Vagina (tissue), 2 donors: Measurements from ENCODE around the gene KCNK3. TPM values are rescaled to one million over a fixed set of nuclear protein-coding genes. Genes with fewer than 3 reads are reported as not detected.

Experiments
- DNase-seq, 2 donors: peaks; one replicate each; pipeline ENCODE4 v3.0.0-alpha.2; 2017; ENCODE audit errors: extremely low spot score in 2 of 2
- H3K27ac ChIP-seq: fragments of 200-600 bp; sonication (generic); one replicate; pipeline ENCODE4 v1.5.1; 2019
- H3K27me3 ChIP-seq: fragments of 200-600 bp; sonication (generic); one replicate; pipeline ENCODE4 v1.5.1; 2019
- H3K36me3 ChIP-seq, 2 donors: fragments of 200-600 bp; sonication (generic); one replicate each; pipeline ENCODE4 v1.5.1; 2017 to 2019
- H3K4me1 ChIP-seq: fragments of 200-600 bp; sonication (generic); one replicate; pipeline ENCODE4 v1.5.1; 2019
- H3K4me3 ChIP-seq, 2 donors: fragments of 200-600 bp; sonication (generic); 1 replicate in 1 of 2; 2 replicates in 1 of 2; pipeline ENCODE4 v1.5.1; 2016 to 2019
- H3K9me3 ChIP-seq: fragments of 200-600 bp; sonication (generic); one replicate; pipeline ENCODE4 v1.5.1; 2019
- CTCF ChIP-seq, 3 experiments: fragments of 450-650 bp in 2 of 3; fragments of 200-600 bp in 1 of 3; sonication (generic) in 1 of 3; IDR thresholded peaks; one replicate each; pipeline ENCODE4 v1.5.1; 2017 to 2019; ENCODE audit warnings: antibody characterized with exemption in 3 of 3, mild to moderate bottlenecking in 2 of 3, moderate library complexity in 2 of 3
- POLR2A ChIP-seq, 2 donors: fragments of 450-650 bp; IDR thresholded peaks; one replicate each; pipeline ENCODE4 v1.6.1; 2017; ENCODE audit warnings: antibody characterized with exemption in 2 of 2, mild to moderate bottlenecking in 2 of 2, moderate library complexity in 2 of 2
- POLR2AphosphoS5 ChIP-seq, 2 donors: sonication (generic); formaldehyde crosslinking; IDR thresholded peaks; one replicate each; pipeline ENCODE4 v1.9.0; 2017; ENCODE audit warnings: antibody characterized with exemption in 2 of 2, mild to moderate bottlenecking in 2 of 2, low read depth in 1 of 2; ENCODE audit not compliant: insufficient read depth in 1 of 2
- intact Hi-C: fragments of 100-400 bp; cut with DNase I; formaldehyde crosslinking; loops from one replicate; pipeline ENCODE4 v1.15.1; 2023
- total RNA-seq: library from RNA; depleted of rRNA; stranded (reverse); fragments of >200 nt; gene quantifications from one replicate; pipeline ENCODE4 v1.2.3, GENCODE V29; 2016

The KCNK3 gene
- total RNA-seq, 1 donor from 2014 or later: 10.6 TPM

GRCh38 chr2:26770986-26771586, 78.6 kb downstream of the KCNK3 start:
- no peak for DNase-seq
- H3K9me3 ChIP-seq: no peaks in the 10 kb centered on the region
- no peak overlapping the region for H3K4me3 ChIP-seq
- H3K36me3 ChIP-seq: peaks cover 7 to 16% of the 10 kb centered on the region in 2 donors
- H3K27me3 ChIP-seq: no peaks in the 10 kb centered on the region
- peaks cover 80% of the 10 kb centered on the region for H3K4me1 ChIP-seq
- H3K27ac ChIP-seq: peak overlapping the region; percentile 87
- TF ChIP-seq POLR2AphosphoS5 (IDR thresholded peaks at IDR 0.05; ENCODE audit: insufficient read depth in 1 of 2, low read depth in 1 of 2) (no peak), CTCF (IDR thresholded peaks at IDR 0.05) (no peak), POLR2A (IDR thresholded peaks at IDR 0.05) (no peak)
- intact Hi-C loops: loop anchor here (5.0 kb wide), 1 partner anchor 1896 kb away; no protein-coding TSS in a partner anchor

- peak; percentile 89 to 99 for TF ChIP-seq POLR2AphosphoS5 (IDR thresholded peaks at IDR 0.05; ENCODE audit: insufficient read depth in 1 of 2, low read depth in 1 of 2)
- TF ChIP-seq POLR2A (IDR thresholded peaks at IDR 0.05): no peak
- TF ChIP-seq CTCF (IDR thresholded peaks at IDR 0.05): no peak
- no peaks in the 10 kb centered on the region for H3K9me3 ChIP-seq
- peaks cover 67% of the 10 kb centered on the region for H3K4me1 ChIP-seq
- H3K4me3 ChIP-seq: peak overlapping the region in 1 of 2 donors; percentile 3
- no peaks in the 10 kb centered on the region for H3K27me3 ChIP-seq
- intact Hi-C loops: loop anchor here (5.0 kb wide), 1 partner anchor 1895 kb away; no protein-coding TSS in a partner anchor
- peak overlapping the region; percentile 87 for H3K27ac ChIP-seq
- DNase-seq: peak in 1 of 2 donors; percentile 98
- H3K36me3 ChIP-seq: peaks cover 7 to 29% of the 10 kb centered on the region in 2 donors
Observed at GRCh38 chr2:26772064-26773001, 79.8 kb downstream of the KCNK3 start.

- no peaks in the 10 kb centered on the region for H3K27me3 ChIP-seq
- intact Hi-C loops: no loop called here
- DNase-seq: no peak
- H3K27ac ChIP-seq: no peak overlapping the region
- H3K36me3 ChIP-seq: peaks cover 7 to 68% of the 10 kb centered on the region in 2 donors
- H3K9me3 ChIP-seq: no peaks in the 10 kb centered on the region
- H3K4me3 ChIP-seq: no peak overlapping the region
- TF ChIP-seq POLR2A (IDR thresholded peaks at IDR 0.05) (no peak), CTCF (IDR thresholded peaks at IDR 0.05) (no peak), POLR2AphosphoS5 (IDR thresholded peaks at IDR 0.05; ENCODE audit: insufficient read depth in 1 of 2, low read depth in 1 of 2) (no peak)
- peaks cover 28% of the 10 kb centered on the region for H3K4me1 ChIP-seq
Observed at GRCh38 chr2:26776195-26776800, 83.8 kb downstream of the KCNK3 start.

GRCh38 chr2:26778098-26778497, 85.6 kb downstream of the KCNK3 start:
- Histone ChIP-seq H3K4me1 (peaks cover 10% of the 10 kb centered on the region), H3K4me3 (no peak overlapping the region), H3K27ac (no peak overlapping the region), H3K36me3 (peaks cover 7 to 71% of the 10 kb centered on the region in 2 donors), H3K27me3 (no peaks in the 10 kb centered on the region), H3K9me3 (no peaks in the 10 kb centered on the region)
- DNase-seq: no peak
- TF ChIP-seq POLR2A (IDR thresholded peaks at IDR 0.05): no peak
- TF ChIP-seq CTCF (IDR thresholded peaks at IDR 0.05): no peak
- no peak for TF ChIP-seq POLR2AphosphoS5 (IDR thresholded peaks at IDR 0.05; ENCODE audit: insufficient read depth in 1 of 2, low read depth in 1 of 2)
- intact Hi-C loops: no loop called here
